Stimulated activated CD4-positive, alpha-beta T cell treated with anti-CD3 and anti-CD28 coated beads, Interleukin-4, amount 100 ng/mL, for 1 hour (primary cell): Measurements from ENCODE around the gene GNB1L.

Experiments
- DNase-seq: peaks from one replicate; pipeline ENCODE4 v3.0.0-alpha.2; 2020

GNB1L gene

GRCh38 chr22:19875531-19876313, 21.0 kb upstream of the GNB1L start:
- DNase-seq: peak; percentile 1

DNA sequence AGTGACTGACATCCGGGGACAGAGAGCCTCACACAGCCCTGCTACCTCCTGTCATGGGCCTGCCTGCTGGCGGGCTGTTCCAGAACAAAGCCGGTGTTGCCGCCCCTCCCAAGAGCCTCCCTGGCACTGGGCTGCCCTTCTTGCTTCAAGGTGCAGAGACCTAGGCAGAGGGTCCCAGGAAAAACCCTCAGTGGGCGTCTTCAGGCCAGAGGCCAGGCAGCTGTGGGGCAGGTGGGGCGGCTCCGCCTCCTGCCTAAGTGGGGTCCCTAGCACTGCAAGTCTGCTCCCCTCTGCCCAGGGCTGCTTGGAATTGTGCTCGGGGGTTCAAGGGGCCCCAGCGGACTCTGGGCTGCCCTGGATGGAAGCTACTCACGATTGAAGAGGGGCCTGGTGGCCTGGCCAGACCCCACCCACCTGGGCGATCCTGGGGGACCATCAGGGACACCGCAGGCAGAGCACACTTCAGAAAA, 20.4 kb upstream of the GNB1L start:
- no peak for DNase-seq

- DNase-seq: peak; percentile 42
Observed at GRCh38 chr22:19874307-19875060, 19.8 kb upstream of the GNB1L start.

DNA sequence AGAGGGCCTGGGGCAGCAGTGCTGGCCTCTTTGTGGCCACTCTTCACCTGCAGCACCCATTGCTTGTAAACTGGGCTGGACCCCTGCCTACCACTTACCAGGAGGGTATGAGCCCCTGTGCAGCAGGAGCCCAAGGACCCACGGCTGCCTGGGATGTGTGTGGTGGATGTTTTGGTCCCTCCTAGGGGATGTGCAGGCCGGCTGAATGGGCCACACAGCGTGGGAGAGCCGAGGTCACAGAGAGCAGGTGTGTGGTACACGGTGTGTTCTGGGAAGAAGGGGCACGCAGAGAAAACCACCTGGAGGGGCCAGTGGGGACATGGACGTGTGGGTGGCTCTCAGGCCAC, 19.3 kb upstream of the GNB1L start:
- peak; percentile 0 for DNase-seq

DNA sequence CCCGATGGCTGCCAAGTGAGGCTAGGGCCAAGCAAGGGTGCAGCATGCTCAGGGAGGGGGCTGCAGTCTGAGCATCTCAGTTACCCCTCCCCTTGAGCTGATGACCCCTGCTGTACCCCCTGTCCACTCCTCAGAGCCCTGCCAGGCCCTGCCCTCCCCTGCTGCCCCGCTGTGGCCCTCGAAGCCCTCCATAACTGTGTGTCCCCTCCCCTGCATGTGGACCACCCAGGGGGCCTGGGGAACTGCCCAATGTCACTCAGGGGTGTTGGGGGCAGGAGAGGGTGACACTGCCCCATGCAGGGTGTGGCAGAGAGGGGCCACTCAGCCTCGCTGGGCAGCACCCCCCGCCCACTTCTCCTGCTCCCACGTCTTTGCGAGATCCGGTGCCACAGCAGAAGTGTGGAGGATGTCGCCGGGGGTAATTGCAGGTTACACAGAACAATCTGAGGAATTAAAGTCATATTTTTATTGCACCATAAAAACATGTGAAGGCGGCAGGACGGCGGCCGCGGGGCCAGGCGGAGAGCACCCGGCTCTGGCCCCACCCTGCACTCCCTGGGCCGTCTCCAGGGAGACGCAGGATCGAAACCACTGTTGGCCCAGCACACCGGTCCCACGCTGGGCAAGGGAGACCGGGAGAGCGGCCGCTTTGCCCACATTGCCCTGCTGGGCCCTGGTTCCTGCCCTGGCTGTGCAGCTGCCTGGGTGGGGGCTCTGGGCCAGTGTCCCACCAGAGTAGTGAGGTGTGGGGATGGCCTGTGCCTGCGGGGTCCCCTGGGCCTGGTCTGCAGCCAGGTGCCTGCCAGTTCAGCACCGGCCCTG, 18.7 kb upstream of the GNB1L start:
- DNase-seq: peak; percentile 1

GRCh38 chr22:19872779-19873137, 18.1 kb upstream of the GNB1L start:
- no peak for DNase-seq

- DNase-seq: no peak
Observed at GRCh38 chr22:19871845-19872778, 17.4 kb upstream of the GNB1L start.

- DNase-seq: peak; percentile 0
Observed at GRCh38 chr22:19871023-19871844, 16.6 kb upstream of the GNB1L start.

DNA sequence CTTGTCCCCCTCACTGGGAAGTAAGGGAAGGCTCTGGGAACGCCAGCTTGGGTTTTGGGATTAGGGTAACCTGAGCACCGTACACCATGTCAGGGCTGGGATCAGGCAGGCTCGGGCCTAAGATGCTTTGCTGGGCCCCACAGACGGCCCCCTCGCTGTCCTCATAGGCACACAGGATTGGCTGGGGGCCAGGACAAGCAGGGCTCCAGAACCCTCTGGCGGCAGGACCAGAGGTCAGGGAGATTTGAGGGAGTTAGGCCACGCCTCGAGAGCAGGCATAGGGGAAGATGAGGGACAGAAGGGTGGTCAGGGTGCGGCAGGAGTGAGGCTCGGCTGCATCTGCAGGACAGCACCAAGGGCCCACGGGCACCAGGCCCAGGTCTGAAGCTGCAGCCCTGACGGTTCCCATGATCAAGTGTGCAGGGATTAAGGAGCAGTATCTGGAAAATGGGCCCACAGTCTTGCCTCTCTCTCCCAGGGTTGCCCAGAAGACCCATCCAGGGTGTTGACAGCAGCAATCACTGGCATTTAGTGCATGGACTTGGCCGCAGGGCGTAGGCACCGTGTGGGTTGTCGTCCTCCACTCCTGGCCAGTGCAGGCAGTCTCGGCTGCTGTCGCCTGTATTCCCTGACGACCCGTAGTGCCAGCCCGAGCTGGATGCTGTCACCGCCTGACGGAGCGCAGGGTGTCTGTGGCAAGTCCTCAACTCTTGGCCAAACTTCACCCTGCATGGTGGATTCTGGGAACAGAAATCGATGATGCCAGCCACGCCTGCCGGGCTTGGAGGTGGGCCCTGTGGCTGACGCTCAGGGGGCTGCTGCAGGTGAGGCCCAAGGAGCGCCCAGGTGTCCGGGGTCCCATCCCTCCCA, 15.7 kb upstream of the GNB1L start:
- peak; percentile 0 for DNase-seq

DNA sequence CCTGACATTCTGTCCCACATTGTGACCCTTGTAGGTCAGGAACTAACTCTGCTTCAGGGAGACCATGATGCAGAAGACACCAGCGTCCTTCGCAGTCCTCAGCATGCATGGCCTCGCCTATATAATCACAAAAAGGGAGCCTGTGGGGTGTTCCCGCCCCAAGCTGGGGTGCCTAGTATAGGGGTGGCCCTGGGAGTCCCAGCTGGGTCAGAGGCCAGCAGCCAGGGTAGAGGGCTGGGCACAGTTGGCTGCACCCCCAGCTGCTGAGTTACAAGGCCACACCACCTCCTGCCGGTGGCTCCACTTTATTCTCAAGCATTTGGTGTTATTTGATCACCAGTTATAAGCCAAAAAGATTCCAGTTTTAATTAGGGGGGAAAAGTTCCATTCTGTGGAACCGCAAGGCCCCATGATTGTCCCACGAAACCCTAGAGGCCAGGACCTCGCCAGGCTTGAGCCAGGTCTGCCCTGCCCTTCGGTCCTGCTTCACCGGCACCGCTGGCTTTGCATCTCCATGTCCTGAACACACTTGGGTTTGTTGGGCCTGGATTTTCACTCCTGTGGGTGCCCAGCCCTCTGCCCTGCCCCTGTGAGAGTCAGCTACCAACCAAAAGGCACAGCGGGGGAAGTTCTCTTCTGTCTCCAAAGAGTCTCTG, 15.0 kb upstream of the GNB1L start:
- no peak for DNase-seq

DNA sequence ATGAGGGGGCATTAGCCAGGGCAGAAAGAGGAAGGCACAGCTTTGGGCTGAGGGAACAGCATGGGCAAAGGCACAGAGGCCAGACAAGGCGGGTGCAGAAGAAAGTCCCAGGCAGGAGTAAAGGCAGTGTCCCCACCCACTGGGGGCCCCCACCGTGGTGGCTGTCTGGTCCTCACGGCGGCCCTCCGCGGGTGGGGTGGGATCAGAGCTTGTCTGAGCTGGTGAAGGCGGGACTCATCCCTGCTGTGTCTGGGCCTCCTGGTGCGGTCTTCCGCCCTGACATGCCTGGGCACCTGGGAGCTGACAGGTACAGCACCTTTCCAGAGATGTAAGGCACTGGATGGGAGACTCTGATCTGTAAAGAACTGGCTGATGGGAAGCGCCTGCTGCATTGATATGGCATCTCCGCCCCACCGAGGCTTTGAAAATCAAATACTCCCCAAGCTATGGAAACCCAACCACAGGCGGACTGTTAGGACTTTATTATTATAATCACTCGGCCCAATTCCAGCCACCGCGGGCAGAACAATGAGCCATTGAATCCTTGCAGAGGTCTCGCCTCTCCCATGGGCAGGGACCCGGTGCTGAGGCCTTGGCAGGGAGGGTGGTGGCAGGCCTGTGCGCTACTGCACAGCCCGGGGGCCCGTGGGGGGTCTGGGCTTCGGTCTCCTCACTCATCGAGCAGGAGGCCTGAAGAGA, 14.2 kb upstream of the GNB1L start:
- DNase-seq: peak; percentile 1

DNA sequence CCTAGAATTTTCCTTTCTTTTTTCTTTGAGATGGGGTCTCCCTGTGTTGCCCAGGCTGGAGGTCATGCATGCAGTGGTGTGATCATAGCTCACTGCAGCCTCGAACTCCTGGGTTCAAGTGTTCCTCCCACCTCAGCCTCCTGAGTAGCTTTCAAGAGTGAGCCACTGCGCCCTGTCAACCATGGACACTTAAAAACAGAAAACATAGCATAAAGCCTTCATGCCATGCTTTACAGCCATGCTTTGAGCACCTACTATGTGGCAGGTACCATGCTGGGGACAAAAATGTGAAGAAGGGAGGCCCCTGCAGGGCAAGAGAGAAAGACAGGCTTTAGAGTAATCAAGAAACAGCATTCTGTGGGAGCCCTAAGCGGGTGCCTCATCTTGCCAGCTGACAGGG, 13.7 kb upstream of the GNB1L start:
- DNase-seq: no peak

GRCh38 chr22:19867617-19868016, 12.9 kb upstream of the GNB1L start:
- no peak for DNase-seq

DNA sequence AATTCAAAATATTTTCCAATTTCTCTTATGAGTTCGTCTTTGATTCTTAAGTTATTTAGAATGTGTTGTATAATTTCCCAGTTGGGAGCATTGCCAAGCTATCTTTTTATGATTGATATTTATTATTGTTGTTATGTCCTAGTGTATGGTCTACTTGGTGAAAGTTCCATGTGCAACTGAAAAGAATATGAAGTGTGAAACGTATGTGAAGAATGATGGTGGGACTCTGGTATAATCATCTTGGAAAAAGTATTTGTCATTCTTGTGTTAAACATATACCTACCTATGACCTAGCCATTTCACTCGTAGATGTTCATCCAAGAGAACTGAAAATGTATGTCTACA, 12.0 kb upstream of the GNB1L start:
- no peak for DNase-seq

DNA sequence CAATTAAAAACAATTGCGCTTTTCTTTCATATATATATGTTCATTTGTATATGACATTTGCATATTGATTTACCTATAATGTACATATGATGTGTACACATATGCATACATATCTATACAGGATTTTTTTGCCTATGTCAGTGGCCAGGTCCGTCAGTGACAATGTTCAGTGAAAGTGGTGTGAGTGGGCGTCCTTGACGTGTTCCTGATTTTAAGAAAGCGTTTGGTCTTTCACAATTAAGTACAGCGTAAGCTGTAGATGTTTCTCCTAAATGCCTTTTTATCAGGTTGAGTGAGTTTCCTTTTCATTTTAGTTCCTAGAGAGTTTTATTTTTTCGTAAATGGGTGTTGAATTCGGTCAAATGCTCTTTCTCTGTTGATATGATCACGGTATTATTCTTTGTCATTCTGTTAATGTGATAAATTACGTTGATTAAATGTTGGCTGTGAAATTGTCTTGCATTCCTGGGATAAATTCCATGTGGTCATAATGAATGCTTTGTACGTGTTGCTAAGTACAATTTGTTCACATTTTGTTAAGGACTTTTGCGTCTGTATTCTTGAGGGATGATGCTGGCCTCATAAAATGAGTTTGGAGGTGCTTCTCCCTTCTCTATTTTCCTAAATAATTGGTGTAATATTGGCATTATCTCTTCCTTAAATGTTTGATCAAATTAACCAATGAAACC, 10.6 kb upstream of the GNB1L start:
- no peak for DNase-seq

- no peak for DNase-seq
Observed at GRCh38 chr22:19864538-19865106, 9.9 kb upstream of the GNB1L start.

GRCh38 chr22:19863571-19863970, 8.9 kb upstream of the GNB1L start:
- DNase-seq: no peak

GRCh38 chr22:19862619-19863246, 8.1 kb upstream of the GNB1L start:
- DNase-seq: no peak
